Activated T-helper 2 cell treated with anti-CD3 and anti-CD28 coated beads, Interferon-gamma antibody, Interleukin-2, Interleukin-4, amounts not matched to agents 10 μg/mL and 5 μg/mL and 100 μg/mL, durations not matched to agents 14 hours and 24 hours and 36 hours (primary cell): ENCODE measurements around the gene ZNF587. TPM values are rescaled to one million over a fixed set of nuclear protein-coding genes. Genes with fewer than 3 reads are reported as not detected.

Experiments used
- DNase-seq: peaks from one replicate; pipeline ENCODE4 v3.0.0; 2021; ENCODE audit warnings: low spot score
- H3K27ac Mint-ChIP-seq: one replicate; pipeline ENCODE4 v1.8.0; 2021; ENCODE audit warnings: mixed read lengths
- H3K27me3 Mint-ChIP-seq: one replicate; pipeline ENCODE4 v1.8.0; 2021; ENCODE audit warnings: low read depth, mixed read lengths
- H3K36me3 Mint-ChIP-seq: one replicate; pipeline ENCODE4 v1.8.0; 2021; ENCODE audit warnings: low read depth, mixed read lengths
- H3K4me1 Mint-ChIP-seq: one replicate; pipeline ENCODE4 v1.8.0; 2021; ENCODE audit warnings: low read depth, mixed read lengths
- H3K4me3 Mint-ChIP-seq: one replicate; pipeline ENCODE4 v1.8.0; 2021; ENCODE audit warnings: low read depth, mild to moderate bottlenecking, moderate library complexity, mixed read lengths
- H3K9me3 Mint-ChIP-seq: one replicate; pipeline ENCODE4 v1.8.0; 2021; ENCODE audit warnings: mixed read lengths
- intact Hi-C: fragments of 100-400 bp; cut with micrococcal nuclease; formaldehyde crosslinking; loops from one replicate; pipeline ENCODE4 v1.15.1; 2023
- total RNA-seq: library from RNA; stranded (reverse); gene quantifications from 2 replicates; pipeline ENCODE4 v1.2.3, GENCODE V29; 2022

The ZNF587 gene
- total RNA-seq, 1 donor from 2014 or later, result 29.7 TPM

DNA sequence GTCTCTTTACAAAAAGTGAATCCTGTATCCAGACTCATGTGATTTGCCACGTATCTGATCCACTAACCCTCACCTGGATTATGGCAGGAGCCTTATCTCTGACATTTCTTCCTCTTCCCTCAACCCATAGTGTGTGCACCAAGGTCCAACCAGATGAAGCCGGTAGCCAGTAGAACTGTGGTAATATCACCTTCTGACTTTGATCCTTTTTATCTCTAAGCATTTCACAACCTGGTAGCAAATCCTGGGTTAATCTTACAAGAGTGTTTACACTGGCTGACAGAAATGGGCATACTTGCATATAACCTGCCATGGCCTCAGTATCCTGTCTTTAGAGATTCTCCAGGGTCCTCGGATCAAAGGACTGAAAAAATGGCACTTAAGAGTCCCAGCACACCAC is 64.9 kb downstream of the ZNF587 start:
- Mint-ChIP-seq H3K36me3 (peaks cover 72% of the 10 kb centered on the region), H3K4me3 (peak overlapping the region; percentile 94), H3K27ac (no peak overlapping the region), H3K27me3 (no peaks in the 10 kb centered on the region), H3K9me3 (peaks cover 59% of the 10 kb centered on the region), H3K4me1 (peaks cover 21% of the 10 kb centered on the region)
- DNase-seq, result no peak
- intact Hi-C loops, result loop anchor here (10.0 kb wide), 1 partner anchor 60 kb away; no protein-coding TSS in a partner anchor

Other genes starting within 250 kb of the ZNF587 start
- 4.1 and 5.2 TPM in 2 replicates for gene ZNF530, start 250.0 kb upstream of the ZNF587 start, total RNA-seq
- 7.9 and 8.5 TPM in 2 replicates for gene ZNF134, start 235.6 kb upstream of the ZNF587 start, total RNA-seq
- 9.6 and 10.6 TPM in 2 replicates for gene ZNF211, start 216.7 kb upstream of the ZNF587 start, total RNA-seq
- not detected in 2 replicates for gene ZSCAN4, start 180.9 kb upstream of the ZNF587 start, total RNA-seq
- 9.7 and 10.6 TPM in 2 replicates for gene ZNF551, start 167.9 kb upstream of the ZNF587 start, total RNA-seq
- 3.9 and 4.0 TPM in 2 replicates for gene ZNF154, start 140.7 kb upstream of the ZNF587 start, total RNA-seq
- gene ZNF671, start 122.2 kb upstream of the ZNF587 start, total RNA-seq, result 5.3 and 6.0 TPM in 2 replicates
- 7.4 and 8.8 TPM in 2 replicates for gene ZNF776, start 103.0 kb upstream of the ZNF587 start, total RNA-seq
- 11.4 and 13.4 TPM in 2 replicates for gene ZNF586, start 80.2 kb upstream of the ZNF587 start, total RNA-seq
- gene ZNF552, start 34.9 kb upstream of the ZNF587 start, total RNA-seq, result 7.2 and 8.5 TPM in 2 replicates
- gene ZNF587B, start 19.6 kb upstream of the ZNF587 start, total RNA-seq, result 20.8 and 21.3 TPM in 2 replicates
- 11.4 and 12.3 TPM in 2 replicates for gene ZNF814, start 39.2 kb downstream of the ZNF587 start, total RNA-seq
- gene ZNF417, start 66.7 kb downstream of the ZNF587 start, total RNA-seq, result 10.6 and 11.4 TPM in 2 replicates
- gene ZNF418, start 85.5 kb downstream of the ZNF587 start, total RNA-seq, result 1.1 and 2.1 TPM in 2 replicates
- 2.7 and 3.0 TPM in 2 replicates for gene ZNF256, start 97.8 kb downstream of the ZNF587 start, total RNA-seq
- 0.21 TPM in 1 of 2 replicates, not detected in the other for gene C19orf18, start 124.7 kb downstream of the ZNF587 start, total RNA-seq
- gene ZNF606, start 153.0 kb downstream of the ZNF587 start, total RNA-seq, result 6.3 and 6.4 TPM in 2 replicates
- gene ZSCAN1, start 184.2 kb downstream of the ZNF587 start, total RNA-seq, result not detected in 2 replicates
- gene ZNF135, start 209.4 kb downstream of the ZNF587 start, total RNA-seq, result not detected in 2 replicates
- gene ZSCAN18, start 248.4 kb downstream of the ZNF587 start, total RNA-seq, result 3.0 TPM in 2 replicates